H1 (cell line): ENCODE data around the gene CLDN7. TPM values are rescaled to one million over a fixed set of nuclear protein-coding genes. Genes with fewer than 3 reads are reported as not detected.
A peak's percentile ranks its signal among the peaks of the same experiment; 100 is the strongest.

Source experiments
- BACH1 ChIP-seq: IDR thresholded peaks from 2 replicates; pipeline ENCODE4 v1.6.1; 2012; ENCODE audit warnings: low read length, improper control_type of control experiment
- BCL11A ChIP-seq, 2 experiments: IDR thresholded peaks; one replicate each; pipeline ENCODE4 v1.6.1; 2011; ENCODE audit warnings: low read depth in 2 of 2, low read length in 2 of 2, mild to moderate bottlenecking in 2 of 2
- CREB1 ChIP-seq: IDR thresholded peaks from 2 replicates; pipeline ENCODE4 v1.6.1; 2012; ENCODE audit warnings: inconsistent platforms
- EP300 ChIP-seq, 2 experiments: IDR thresholded peaks; 1 replicate in 1 of 2; 2 replicates in 1 of 2; pipeline ENCODE4 v1.6.1; 2011 to 2012; ENCODE audit warnings: low read depth in 2 of 2, low read length in 2 of 2, mild to moderate bottlenecking in 2 of 2, borderline replicate concordance in 1 of 2, inconsistent platforms in 1 of 2, moderate library complexity in 1 of 2
- HDAC6 ChIP-seq: IDR thresholded peaks from one replicate; pipeline ENCODE4 v1.7.1; 2012; ENCODE audit warnings: low read depth, mild to moderate bottlenecking, inconsistent platforms, low read length, moderate library complexity
- JUND ChIP-seq: IDR thresholded peaks from 2 replicates; pipeline ENCODE4 v1.6.1; 2011; ENCODE audit warnings: mild to moderate bottlenecking, improper control_type of control experiment, low read length
- KDM1A ChIP-seq: fragments of 200-600, 300-600 bp; sonication (generic); IDR thresholded peaks from 2 replicates; pipeline ENCODE4 v1.7.1; 2016; ENCODE audit warnings: mild to moderate bottlenecking, low read length, borderline replicate concordance
- KDM5A ChIP-seq: fragments of 200-600 bp; IDR thresholded peaks from 2 replicates; pipeline ENCODE4 v1.7.1; 2012; ENCODE audit warnings: mild to moderate bottlenecking, low read length, inconsistent platforms, mixed read lengths
- NANOG ChIP-seq: IDR thresholded peaks from 2 replicates; pipeline ENCODE4 v1.6.1; 2011; ENCODE audit warnings: low read length, low read depth, mild to moderate bottlenecking, inconsistent platforms; ENCODE audit not compliant: insufficient read depth, poor library complexity, severe bottlenecking
- PHF8 ChIP-seq: fragments of 200-600 bp; sonication (generic); conservative IDR thresholded peaks from 2 replicates; pipeline ENCODE4 v1.7.1; 2012; ENCODE audit warnings: low read depth, mild to moderate bottlenecking, inconsistent platforms, low read length, moderate library complexity
- RBBP5 ChIP-seq: IDR thresholded peaks from 2 replicates; pipeline ENCODE4 v1.7.1; 2012; ENCODE audit warnings: low read depth, mild to moderate bottlenecking, inconsistent platforms, low read length, moderate library complexity, borderline replicate concordance
- SP1 ChIP-seq: IDR thresholded peaks from 2 replicates; pipeline ENCODE4 v1.6.1; 2011; ENCODE audit warnings: low read depth, low read length
- SP4 ChIP-seq: IDR thresholded peaks from 2 replicates; pipeline ENCODE4 v1.6.1; 2012; ENCODE audit warnings: low read length, inconsistent platforms
- SRF ChIP-seq: IDR thresholded peaks from 2 replicates; pipeline ENCODE4 v1.6.1; 2011; ENCODE audit warnings: mild to moderate bottlenecking, low read depth, low read length, moderate library complexity
- TCF12 ChIP-seq: IDR thresholded peaks from 2 replicates; pipeline ENCODE4 v1.6.1; 2011; ENCODE audit warnings: low read depth, mild to moderate bottlenecking, low read length
- ZNF274 ChIP-seq: IDR thresholded peaks from 2 replicates; pipeline ENCODE4 v1.7.0; 2012; ENCODE audit warnings: low read length, borderline replicate concordance; ENCODE audit errors: extremely low read depth
- polyA plus RNA-seq, 7 experiments: library from polyadenylated mRNA; depleted of rRNA in 3 of 7; stranded (reverse) in 5 of 7; unstranded in 2 of 7; fragments of >200 nt in 5 of 7; fragments of 200-250 nt in 2 of 7; gene quantifications; 1 replicate in 5 of 7; 2 replicates in 1 of 7; 4 replicates in 1 of 7; pipeline versions ENCODE4 v1.2.1 to v1.2.3, GENCODE V29; 2011 to 2013; ENCODE audit warnings: missing spikeins in 2 of 7, mixed read lengths in 2 of 7
- total RNA-seq: library from RNA; stranded (reverse); fragmentation: NEBNext Ultra II Directional; extraction: Animal tissue kit (Norgen Biotek cat#: 25700); gene quantifications from 2 replicates; pipeline ENCODE4 v1.2.1, GENCODE V29; 2021
- TF ChIP-seq, protein P1 (sequence below): IDR thresholded peaks from 2 replicates; pipeline ENCODE4 v1.6.1; 2012; ENCODE audit warnings: low read length, inconsistent platforms
- TF ChIP-seq, protein P2 (sequence below): IDR thresholded peaks from 2 replicates; pipeline ENCODE4 v1.6.1; 2012; ENCODE audit warnings: inconsistent platforms
- TF ChIP-seq, protein P3 (sequence below): IDR thresholded peaks from 2 replicates; pipeline ENCODE4 v1.6.1; 2012; ENCODE audit warnings: inconsistent platforms

CLDN7 gene
- total and polyA plus RNA-seq, 2 of the 8 experiments (the other 6 are each of a cell fraction or from before 2014, with no cell fraction given), result 118 to 119 TPM

DNA sequence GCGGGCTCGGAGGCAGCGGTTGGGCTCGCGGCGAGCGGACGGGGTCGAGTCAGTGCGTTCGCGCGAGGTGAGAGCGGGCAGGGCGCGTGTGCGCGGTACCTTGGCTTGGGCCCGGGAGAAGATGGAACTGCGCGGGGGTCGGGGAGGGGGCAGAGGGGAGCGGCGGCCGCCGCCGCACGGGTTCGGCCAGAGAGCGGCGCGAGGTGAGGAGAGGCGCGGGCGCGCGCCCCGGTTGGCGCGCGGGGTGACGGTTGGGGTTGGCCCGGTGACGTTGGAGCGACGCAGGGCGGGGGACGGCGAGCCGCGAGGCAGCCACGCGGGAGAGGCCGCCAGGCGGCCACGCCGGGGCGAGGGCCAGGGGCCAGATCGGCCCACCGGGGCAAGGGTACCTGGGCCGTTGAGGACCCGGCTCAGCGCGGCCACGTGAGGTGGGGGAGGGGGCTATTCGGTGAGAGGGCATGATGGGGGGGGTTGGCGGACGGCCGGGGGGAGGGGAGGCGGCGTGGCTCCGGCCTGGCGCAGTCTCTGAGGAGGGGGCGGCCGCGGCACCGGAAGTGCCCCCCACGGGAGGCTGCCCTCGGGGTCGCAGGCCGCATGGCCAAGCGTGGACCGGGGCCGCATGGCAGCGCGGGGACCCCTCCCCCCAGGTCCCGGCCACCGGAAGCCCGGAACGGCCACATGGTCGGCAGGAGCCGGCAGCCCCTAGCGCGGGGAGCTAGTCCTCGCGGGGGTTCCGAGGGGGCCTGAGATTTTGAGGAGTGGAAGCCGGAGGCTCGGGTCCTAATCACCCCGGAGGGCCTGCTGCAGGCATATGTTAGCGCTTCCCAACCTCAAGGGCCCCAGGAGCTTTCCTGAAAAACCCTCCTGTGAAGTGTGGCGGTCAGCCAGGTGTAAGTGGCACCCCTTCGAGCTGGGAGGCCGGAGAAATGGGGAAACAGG is 45.7 kb upstream of the CLDN7 start (continued):
- TF ChIP-seq, protein P1, sequence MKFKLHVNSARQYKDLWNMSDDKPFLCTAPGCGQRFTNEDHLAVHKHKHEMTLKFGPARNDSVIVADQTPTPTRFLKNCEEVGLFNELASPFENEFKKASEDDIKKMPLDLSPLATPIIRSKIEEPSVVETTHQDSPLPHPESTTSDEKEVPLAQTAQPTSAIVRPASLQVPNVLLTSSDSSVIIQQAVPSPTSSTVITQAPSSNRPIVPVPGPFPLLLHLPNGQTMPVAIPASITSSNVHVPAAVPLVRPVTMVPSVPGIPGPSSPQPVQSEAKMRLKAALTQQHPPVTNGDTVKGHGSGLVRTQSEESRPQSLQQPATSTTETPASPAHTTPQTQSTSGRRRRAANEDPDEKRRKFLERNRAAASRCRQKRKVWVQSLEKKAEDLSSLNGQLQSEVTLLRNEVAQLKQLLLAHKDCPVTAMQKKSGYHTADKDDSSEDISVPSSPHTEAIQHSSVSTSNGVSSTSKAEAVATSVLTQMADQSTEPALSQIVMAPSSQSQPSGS, result no peak
- TF ChIP-seq JUND (no peak), NANOG (no peak), BCL11A (IDR thresholded peaks at IDR 0.05; ENCODE audit: low read depth in 2 of 2, low read length in 2 of 2) (no peak), SP4 (no peak), CREB1 (peak; percentile 76), TCF12 (no peak), KDM5A (no peak), RBBP5 (no peak), EP300 (IDR thresholded peaks at IDR 0.05; ENCODE audit: borderline replicate concordance in 1 of 2, low read depth in 2 of 2, low read length in 2 of 2) (no peak), BACH1 (no peak), ZNF274 (no peak), HDAC6 (no peak), PHF8 (peak; percentile 49), SP1 (no peak), SRF (no peak), KDM1A (no peak)
- TF ChIP-seq, protein P2, sequence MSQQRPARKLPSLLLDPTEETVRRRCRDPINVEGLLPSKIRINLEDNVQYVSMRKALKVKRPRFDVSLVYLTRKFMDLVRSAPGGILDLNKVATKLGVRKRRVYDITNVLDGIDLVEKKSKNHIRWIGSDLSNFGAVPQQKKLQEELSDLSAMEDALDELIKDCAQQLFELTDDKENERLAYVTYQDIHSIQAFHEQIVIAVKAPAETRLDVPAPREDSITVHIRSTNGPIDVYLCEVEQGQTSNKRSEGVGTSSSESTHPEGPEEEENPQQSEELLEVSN, result no peak
- TF ChIP-seq, protein P3, sequence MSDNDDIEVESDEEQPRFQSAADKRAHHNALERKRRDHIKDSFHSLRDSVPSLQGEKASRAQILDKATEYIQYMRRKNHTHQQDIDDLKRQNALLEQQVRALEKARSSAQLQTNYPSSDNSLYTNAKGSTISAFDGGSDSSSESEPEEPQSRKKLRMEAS, result peak; percentile 98
